ENCODE data around the gene LLGL2. TPM values are rescaled to one million over a fixed set of nuclear protein-coding genes. Genes with fewer than 3 reads are reported as not detected.

Gene LLGL2
- total and polyA plus RNA-seq, 9 donors, result 0.20 to 45.4 (median 15.1) TPM

GRCh38 chr17:75546181-75546580, 20.7 kb downstream of the LLGL2 start:
- no peak for DNase-seq
- no peak overlapping the region for H3K27ac ChIP-seq
- intact Hi-C loops (cut with DNase I), result no loop called here
- H3K4me3 ChIP-seq, result no peak overlapping the region
- no peaks in the 10 kb centered on the region for H3K4me1 ChIP-seq (ENCODE audit: insufficient read depth)
- H3K9me3 ChIP-seq, result no peaks in the 10 kb centered on the region
- no peaks in the 10 kb centered on the region for H3K36me3 ChIP-seq
- whole genome bisulfite sequencing, 3 donors, result 39 to 79% (median 65%) methylated on average over 13 of the region's 13 CpGs
- no peaks in the 10 kb centered on the region for H3K27me3 ChIP-seq
- TF ChIP-seq EP300 (IDR thresholded peaks at IDR 0.05), result no peak
- TF ChIP-seq CTCF (IDR thresholded peaks at IDR 0.05), result no peak
- no peak for TF ChIP-seq POLR2A (IDR thresholded peaks at IDR 0.05)

- H3K4me3 ChIP-seq, result no peak overlapping the region
- WGBS, 3 donors, result 83 to 94% (median 93%) methylated on average over 9 of the region's 9 CpGs
- no peaks in the 10 kb centered on the region for H3K4me1 ChIP-seq (ENCODE audit: insufficient read depth)
- intact Hi-C loops (cut with DNase I), result no loop called here
- TF ChIP-seq CTCF (IDR thresholded peaks at IDR 0.05), result no peak
- TF ChIP-seq POLR2A (IDR thresholded peaks at IDR 0.05), result no peak
- TF ChIP-seq EP300 (IDR thresholded peaks at IDR 0.05), result no peak
- no peak for DNase-seq
- no peaks in the 10 kb centered on the region for H3K9me3 ChIP-seq
- no peaks in the 10 kb centered on the region for H3K27me3 ChIP-seq
- H3K27ac ChIP-seq, result no peak overlapping the region
- no peaks in the 10 kb centered on the region for H3K36me3 ChIP-seq
Observed at GRCh38 chr17:75547091-75547490, 21.6 kb downstream of the LLGL2 start.

GRCh38 chr17:75548813-75549212, 23.3 kb downstream of the LLGL2 start:
- intact Hi-C loops (cut with DNase I), result no loop called here
- Histone ChIP-seq H3K36me3 (no peaks in the 10 kb centered on the region), H3K27ac (no peak overlapping the region)

GRCh38 chr17:75549246-75550138, 24.0 kb downstream of the LLGL2 start:
- intact Hi-C loops (cut with DNase I), result no loop called here
- Histone ChIP-seq H3K4me1 (ENCODE audit: insufficient read depth) (no peaks in the 10 kb centered on the region), H3K27ac (no peak overlapping the region), H3K27me3 (no peaks in the 10 kb centered on the region), H3K36me3 (no peaks in the 10 kb centered on the region), H3K9me3 (no peaks in the 10 kb centered on the region), H3K4me3 (no peak overlapping the region)
- 76 to 85% (median 78%) methylated on average over 21 to 22 of the region's 22 CpGs for WGBS, 3 donors
- no peak for TF ChIP-seq POLR2A (IDR thresholded peaks at IDR 0.05)
- no peak for TF ChIP-seq EP300 (IDR thresholded peaks at IDR 0.05)
- no peak for TF ChIP-seq CTCF (IDR thresholded peaks at IDR 0.05)
- DNase-seq, result no peak

More at GRCh38 chr17:75548813-75549212, 23.3 kb downstream of the LLGL2 start:
- Histone ChIP-seq H3K27me3 (no peaks in the 10 kb centered on the region), H3K9me3 (no peaks in the 10 kb centered on the region), H3K4me1 (ENCODE audit: insufficient read depth) (no peaks in the 10 kb centered on the region), H3K4me3 (no peak overlapping the region)
- DNase-seq, result no peak
- no peak for TF ChIP-seq CTCF (IDR thresholded peaks at IDR 0.05)
- TF ChIP-seq EP300 (IDR thresholded peaks at IDR 0.05), result no peak
- no peak for TF ChIP-seq POLR2A (IDR thresholded peaks at IDR 0.05)
- 79 to 91% (median 83%) methylated on average over 5 of the region's 5 CpGs for WGBS, 3 donors
